Parathyroid adenoma (tissue), 2 donors: ENCODE data around the gene POLD3.

Experiments
- H2AFZ ChIP-seq: fragments of 300-600 bp; sonication (generic); one replicate; pipeline ENCODE4 v1.7.0; 2017; ENCODE audit warnings: antibody characterized with exemption, mild to moderate bottlenecking
- H3K27ac ChIP-seq: fragments of 300-600 bp; sonication (generic); one replicate; pipeline ENCODE4 v1.7.0; 2017
- H3K27me3 ChIP-seq: fragments of 300-600 bp; sonication (generic); one replicate; pipeline ENCODE4 v1.7.0; 2017; ENCODE audit warnings: low read length; ENCODE audit not compliant: control insufficient read depth, insufficient read depth
- H3K36me3 ChIP-seq: fragments of 300-600 bp; sonication (generic); one replicate; pipeline ENCODE4 v1.7.0; 2017; ENCODE audit warnings: low read length; ENCODE audit not compliant: control insufficient read depth, insufficient read depth
- H3K4me1 ChIP-seq: fragments of 300-600 bp; sonication (generic); one replicate; pipeline ENCODE4 v1.7.0; 2017; ENCODE audit warnings: control low read depth
- H3K4me2 ChIP-seq: fragments of 300-600 bp; sonication (generic); one replicate; pipeline ENCODE4 v1.7.0; 2017; ENCODE audit warnings: low read length
- H3K4me3 ChIP-seq: fragments of 300-600 bp; sonication (generic); one replicate; pipeline ENCODE4 v1.7.0; 2017; ENCODE audit warnings: low read depth, low read length
- H3K79me2 ChIP-seq: fragments of 300-600 bp; sonication (generic); one replicate; pipeline ENCODE4 v1.7.0; 2017; ENCODE audit warnings: control low read depth
- H3K9ac ChIP-seq: fragments of 300-600 bp; sonication (generic); one replicate; pipeline ENCODE4 v1.7.0; 2017; ENCODE audit warnings: mild to moderate bottlenecking
- H3K9me3 ChIP-seq: fragments of 300-600 bp; sonication (generic); one replicate; pipeline ENCODE4 v1.7.0; 2017; ENCODE audit warnings: low read length; ENCODE audit not compliant: control insufficient read depth
- TF ChIP-seq, protein P1 (sequence below): fragments of 300-600 bp; sonication (generic); IDR thresholded peaks from one replicate; pipeline ENCODE4 v1.7.0; 2017; ENCODE audit warnings: antibody characterized with exemption, mild to moderate bottlenecking
- donor health status: primary hyperparathyroidism.

Gene POLD3

DNA sequence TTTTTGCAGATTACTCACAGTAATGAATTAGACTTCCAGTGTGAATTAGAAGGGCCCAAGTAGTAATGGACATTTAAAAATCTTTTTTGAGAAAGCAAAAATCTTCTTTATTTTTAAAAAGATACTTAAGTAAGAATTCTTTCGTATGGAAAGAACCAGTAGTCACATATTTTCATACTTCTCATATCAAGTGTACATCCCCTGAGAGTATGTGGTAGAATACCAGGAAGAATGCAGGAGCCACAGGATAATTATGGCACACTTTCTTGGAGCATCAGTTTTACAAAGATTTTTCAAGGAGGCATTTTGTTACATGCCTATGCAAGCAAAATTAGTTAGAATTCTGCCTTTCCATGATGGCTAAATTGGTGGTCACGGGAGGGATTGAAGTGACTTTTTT is 28.1 kb downstream of the POLD3 start:
- Histone ChIP-seq H3K9me3 (no peaks in the 10 kb centered on the region), H3K9ac (no peak overlapping the region), H3K36me3 (no peaks in the 10 kb centered on the region), H3K4me3 (no peak overlapping the region), H3K79me2 (no peaks in the 10 kb centered on the region), H3K27me3 (no peaks in the 10 kb centered on the region), H3K4me2 (no peak overlapping the region), H3K4me1 (no peaks in the 10 kb centered on the region), H3K27ac (no peak overlapping the region), H2AFZ (no peak overlapping the region)
- TF ChIP-seq, protein P1, sequence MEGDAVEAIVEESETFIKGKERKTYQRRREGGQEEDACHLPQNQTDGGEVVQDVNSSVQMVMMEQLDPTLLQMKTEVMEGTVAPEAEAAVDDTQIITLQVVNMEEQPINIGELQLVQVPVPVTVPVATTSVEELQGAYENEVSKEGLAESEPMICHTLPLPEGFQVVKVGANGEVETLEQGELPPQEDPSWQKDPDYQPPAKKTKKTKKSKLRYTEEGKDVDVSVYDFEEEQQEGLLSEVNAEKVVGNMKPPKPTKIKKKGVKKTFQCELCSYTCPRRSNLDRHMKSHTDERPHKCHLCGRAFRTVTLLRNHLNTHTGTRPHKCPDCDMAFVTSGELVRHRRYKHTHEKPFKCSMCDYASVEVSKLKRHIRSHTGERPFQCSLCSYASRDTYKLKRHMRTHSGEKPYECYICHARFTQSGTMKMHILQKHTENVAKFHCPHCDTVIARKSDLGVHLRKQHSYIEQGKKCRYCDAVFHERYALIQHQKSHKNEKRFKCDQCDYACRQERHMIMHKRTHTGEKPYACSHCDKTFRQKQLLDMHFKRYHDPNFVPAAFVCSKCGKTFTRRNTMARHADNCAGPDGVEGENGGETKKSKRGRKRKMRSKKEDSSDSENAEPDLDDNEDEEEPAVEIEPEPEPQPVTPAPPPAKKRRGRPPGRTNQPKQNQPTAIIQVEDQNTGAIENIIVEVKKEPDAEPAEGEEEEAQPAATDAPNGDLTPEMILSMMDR, result no peak

GRCh38 chr11:74626130-74626529 is 33.7 kb downstream of the POLD3 start:
- TF ChIP-seq, protein P1, result no peak
- Histone ChIP-seq H2AFZ (no peak overlapping the region), H3K36me3 (no peaks in the 10 kb centered on the region), H3K4me3 (no peak overlapping the region), H3K4me2 (no peak overlapping the region), H3K79me2 (no peaks in the 10 kb centered on the region), H3K4me1 (no peaks in the 10 kb centered on the region), H3K9ac (no peak overlapping the region), H3K27ac (no peak overlapping the region), H3K27me3 (no peaks in the 10 kb centered on the region), H3K9me3 (no peaks in the 10 kb centered on the region)

GRCh38 chr11:74626604-74627003 is 34.2 kb downstream of the POLD3 start:
- no peaks in the 10 kb centered on the region for H3K4me1 ChIP-seq
- no peaks in the 10 kb centered on the region for H3K27me3 ChIP-seq
- H3K4me2 ChIP-seq, result no peak overlapping the region
- H2AFZ ChIP-seq, result no peak overlapping the region
- H3K9me3 ChIP-seq, result no peaks in the 10 kb centered on the region
- H3K27ac ChIP-seq, result no peak overlapping the region
- H3K79me2 ChIP-seq, result no peaks in the 10 kb centered on the region
- no peak overlapping the region for H3K9ac ChIP-seq
- H3K36me3 ChIP-seq, result no peaks in the 10 kb centered on the region
- no peak overlapping the region for H3K4me3 ChIP-seq
- TF ChIP-seq, protein P1, result no peak

DNA sequence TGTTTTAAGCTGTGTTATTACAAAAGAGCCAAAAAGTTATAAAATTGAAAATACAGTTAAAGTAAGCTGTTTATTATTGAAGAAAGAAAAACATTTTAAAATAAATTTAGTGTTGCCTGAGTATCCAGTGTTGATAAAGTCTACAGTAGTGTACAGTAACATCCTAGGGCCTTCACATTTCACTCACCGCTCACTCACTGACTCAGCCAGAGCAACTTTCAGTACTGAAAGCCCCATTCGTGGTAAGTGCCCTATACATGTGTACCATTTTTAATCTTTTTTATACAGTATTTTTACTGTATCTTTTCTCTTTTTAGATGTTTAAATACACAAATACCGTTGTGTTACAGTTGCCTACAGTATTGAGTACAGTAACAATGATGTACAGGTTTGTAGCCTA is 35.0 kb downstream of the POLD3 start:
- no peak overlapping the region for H2AFZ ChIP-seq
- no peak overlapping the region for H3K4me2 ChIP-seq
- no peak overlapping the region for H3K27ac ChIP-seq
- no peaks in the 10 kb centered on the region for H3K27me3 ChIP-seq
- no peak overlapping the region for H3K4me3 ChIP-seq
- H3K9me3 ChIP-seq, result no peaks in the 10 kb centered on the region
- TF ChIP-seq, protein P1, result no peak
- no peaks in the 10 kb centered on the region for H3K79me2 ChIP-seq
- H3K4me1 ChIP-seq, result no peaks in the 10 kb centered on the region
- no peak overlapping the region for H3K9ac ChIP-seq
- no peaks in the 10 kb centered on the region for H3K36me3 ChIP-seq

- Histone ChIP-seq H3K27ac (no peak overlapping the region), H3K4me2 (no peak overlapping the region), H2AFZ (no peak overlapping the region), H3K79me2 (no peaks in the 10 kb centered on the region), H3K4me3 (no peak overlapping the region), H3K9ac (no peak overlapping the region), H3K9me3 (no peaks in the 10 kb centered on the region), H3K36me3 (no peaks in the 10 kb centered on the region), H3K27me3 (no peaks in the 10 kb centered on the region), H3K4me1 (no peaks in the 10 kb centered on the region)
- TF ChIP-seq, protein P1, result no peak
Observed at GRCh38 chr11:74630043-74630442, 37.7 kb downstream of the POLD3 start.
